GM12873 (cell line): ENCODE results near the gene ARHGEF38.

Experiments
- TF ChIP-seq, protein P1 (sequence below): IDR thresholded peaks from 2 replicates; pipeline ENCODE4 v1.5.1; 2012; ENCODE audit warnings: low read depth, mild to moderate bottlenecking, moderate library complexity, low read length, control low read depth; ENCODE audit not compliant: insufficient read depth; ENCODE audit errors: missing control alignments

Gene ARHGEF38

DNA sequence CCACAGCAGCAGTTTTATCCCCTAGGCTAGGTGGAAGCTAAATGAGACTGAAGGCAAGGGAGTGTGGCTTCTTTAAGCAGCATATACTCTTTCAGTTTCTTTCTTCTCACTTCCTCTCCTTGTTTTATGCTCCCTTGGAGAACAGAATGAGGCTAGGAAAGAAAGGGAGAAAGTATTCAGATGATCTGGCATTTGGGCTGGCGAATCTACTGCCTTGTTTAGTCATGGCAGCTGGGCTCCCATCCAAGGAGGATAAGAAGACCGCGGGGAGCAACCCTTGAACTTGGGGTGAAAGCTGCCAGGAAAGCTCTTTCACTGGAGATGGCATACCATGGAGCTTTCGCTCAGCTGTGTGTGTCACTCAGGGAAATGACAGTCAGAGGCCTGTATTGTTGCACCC, 72.1 kb downstream of the ARHGEF38 start:
- TF ChIP-seq, protein P1, sequence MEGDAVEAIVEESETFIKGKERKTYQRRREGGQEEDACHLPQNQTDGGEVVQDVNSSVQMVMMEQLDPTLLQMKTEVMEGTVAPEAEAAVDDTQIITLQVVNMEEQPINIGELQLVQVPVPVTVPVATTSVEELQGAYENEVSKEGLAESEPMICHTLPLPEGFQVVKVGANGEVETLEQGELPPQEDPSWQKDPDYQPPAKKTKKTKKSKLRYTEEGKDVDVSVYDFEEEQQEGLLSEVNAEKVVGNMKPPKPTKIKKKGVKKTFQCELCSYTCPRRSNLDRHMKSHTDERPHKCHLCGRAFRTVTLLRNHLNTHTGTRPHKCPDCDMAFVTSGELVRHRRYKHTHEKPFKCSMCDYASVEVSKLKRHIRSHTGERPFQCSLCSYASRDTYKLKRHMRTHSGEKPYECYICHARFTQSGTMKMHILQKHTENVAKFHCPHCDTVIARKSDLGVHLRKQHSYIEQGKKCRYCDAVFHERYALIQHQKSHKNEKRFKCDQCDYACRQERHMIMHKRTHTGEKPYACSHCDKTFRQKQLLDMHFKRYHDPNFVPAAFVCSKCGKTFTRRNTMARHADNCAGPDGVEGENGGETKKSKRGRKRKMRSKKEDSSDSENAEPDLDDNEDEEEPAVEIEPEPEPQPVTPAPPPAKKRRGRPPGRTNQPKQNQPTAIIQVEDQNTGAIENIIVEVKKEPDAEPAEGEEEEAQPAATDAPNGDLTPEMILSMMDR, result no peak

DNA sequence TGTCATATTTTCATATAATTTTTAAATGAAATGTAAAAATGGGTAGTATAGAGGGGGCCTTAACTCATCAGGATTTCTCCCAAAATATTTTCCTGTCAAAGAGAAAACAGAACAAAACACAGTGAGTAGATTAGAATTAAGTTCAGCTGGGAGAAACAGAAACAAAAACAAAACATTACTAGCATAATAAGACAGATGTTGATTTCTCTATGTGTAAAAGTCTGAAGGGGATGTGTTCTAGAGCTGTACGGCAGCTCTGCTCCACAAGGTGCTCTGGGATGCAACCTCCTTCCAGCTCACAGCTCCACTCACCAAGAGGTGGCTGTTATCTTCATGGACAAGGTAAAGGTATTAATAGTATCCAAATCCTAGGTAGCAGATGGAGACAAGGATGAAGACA, 72.8 kb downstream of the ARHGEF38 start:
- TF ChIP-seq, protein P1, result no peak

DNA sequence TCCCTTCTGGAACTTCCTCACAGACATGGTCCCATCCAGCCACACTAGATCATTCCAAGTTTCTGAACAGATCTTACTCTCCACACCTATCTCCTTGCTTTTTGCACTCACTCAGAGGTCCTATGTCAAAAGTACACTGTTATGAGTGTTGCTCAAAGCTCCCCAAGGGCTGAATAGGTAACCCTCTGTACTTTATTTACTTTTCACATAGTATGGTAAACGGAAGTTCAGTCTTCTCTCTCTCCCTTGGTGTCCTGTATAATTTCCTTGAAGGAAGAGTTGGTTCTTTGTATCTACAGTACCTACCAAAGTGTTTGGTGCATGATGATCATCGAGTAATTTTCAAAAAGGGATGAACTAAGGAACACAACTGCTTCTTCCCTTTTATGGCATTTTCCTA, 74.4 kb downstream of the ARHGEF38 start:
- TF ChIP-seq, protein P1, result no peak

DNA sequence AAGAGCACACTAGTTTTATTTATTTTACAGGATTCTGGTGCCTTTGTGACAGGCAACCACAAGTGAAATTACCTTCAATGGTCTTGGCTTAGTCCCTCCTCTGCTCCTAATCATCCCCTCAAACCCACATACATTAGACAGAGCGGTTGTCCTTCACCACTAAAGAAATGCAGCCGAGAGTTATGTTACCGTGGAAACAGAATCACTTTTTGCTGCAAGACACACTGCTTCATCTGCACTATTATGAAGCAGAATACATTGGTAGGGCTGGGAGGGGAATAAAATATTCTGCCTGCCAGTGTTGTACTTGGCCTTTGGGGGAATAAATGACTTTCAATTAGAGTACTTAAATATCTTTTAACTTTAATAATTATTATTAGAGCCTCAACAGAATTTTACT, 75.2 kb downstream of the ARHGEF38 start:
- TF ChIP-seq, protein P1, result no peak

DNA sequence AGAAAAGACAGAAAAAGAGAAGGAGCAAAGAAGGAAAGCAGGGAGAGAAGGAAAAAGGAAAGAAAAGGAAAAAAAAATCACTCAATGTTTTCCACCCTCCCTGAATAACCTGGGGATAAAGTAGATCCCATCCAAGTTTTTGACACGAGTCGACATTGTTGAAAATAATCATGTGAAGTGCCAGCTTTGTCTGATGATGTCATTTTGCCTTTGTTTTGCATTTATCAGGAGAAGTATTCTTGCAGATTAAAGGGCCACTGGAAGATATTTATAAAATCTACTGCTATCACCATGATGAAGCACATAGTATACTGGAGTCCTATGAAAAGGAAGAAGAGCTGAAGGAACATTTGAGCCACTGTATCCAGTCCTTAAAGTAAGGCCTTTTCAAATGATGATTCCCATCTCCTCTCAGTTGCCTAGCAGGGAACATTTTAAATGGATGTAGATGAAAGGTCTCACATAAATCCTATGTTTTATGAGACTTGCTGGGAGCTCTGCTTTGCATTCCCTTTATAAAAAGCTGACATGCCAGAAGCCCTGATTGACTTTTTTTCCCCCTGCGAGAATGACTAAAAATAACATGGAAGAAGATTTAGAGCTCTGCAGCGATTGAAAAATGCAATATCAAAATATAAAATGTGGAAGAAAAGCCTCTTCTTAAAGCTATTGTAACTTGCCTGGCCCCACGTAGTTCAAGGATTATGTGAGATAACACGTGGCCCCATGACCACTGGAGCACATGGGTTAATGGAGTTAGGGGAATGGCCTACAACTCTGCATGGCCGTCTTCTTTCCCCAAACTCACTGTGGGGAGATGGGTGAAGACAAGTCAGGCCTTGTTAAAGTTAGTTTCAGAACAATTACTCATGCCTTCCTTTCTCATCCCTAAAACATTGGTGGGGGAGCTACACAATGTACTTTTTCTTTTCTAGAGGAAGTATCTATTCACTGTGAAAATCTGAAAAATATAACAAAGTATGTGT, 78.5 kb downstream of the ARHGEF38 start:
- TF ChIP-seq, protein P1, result no peak

DNA sequence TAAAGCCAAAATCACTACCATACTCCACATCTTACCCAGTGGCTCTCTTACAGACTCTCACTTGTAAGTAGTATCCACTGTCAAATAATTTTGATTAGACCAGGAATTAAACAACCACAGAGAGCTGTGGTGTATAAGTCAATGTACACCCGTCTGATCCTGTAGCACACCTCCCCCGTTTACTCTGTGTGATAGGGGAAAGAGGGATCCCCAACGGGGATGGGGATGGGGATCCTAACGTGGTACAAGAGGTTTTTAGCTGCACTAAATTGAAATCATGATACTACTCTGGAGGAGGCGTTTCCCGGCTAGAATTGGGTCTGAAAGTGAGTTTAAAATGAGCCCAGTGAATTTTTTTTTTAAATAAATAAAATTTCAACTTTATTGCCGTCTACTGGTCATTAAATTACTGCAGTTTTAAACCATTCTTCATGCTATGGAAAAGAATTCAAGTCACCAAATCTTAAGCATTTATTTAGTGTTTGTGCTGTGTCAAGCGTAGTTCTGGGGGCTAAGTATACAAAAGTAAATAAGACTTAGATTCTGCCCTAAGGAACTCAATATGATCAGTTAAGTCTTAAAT, 79.5 kb downstream of the ARHGEF38 start:
- TF ChIP-seq, protein P1, result no peak

DNA sequence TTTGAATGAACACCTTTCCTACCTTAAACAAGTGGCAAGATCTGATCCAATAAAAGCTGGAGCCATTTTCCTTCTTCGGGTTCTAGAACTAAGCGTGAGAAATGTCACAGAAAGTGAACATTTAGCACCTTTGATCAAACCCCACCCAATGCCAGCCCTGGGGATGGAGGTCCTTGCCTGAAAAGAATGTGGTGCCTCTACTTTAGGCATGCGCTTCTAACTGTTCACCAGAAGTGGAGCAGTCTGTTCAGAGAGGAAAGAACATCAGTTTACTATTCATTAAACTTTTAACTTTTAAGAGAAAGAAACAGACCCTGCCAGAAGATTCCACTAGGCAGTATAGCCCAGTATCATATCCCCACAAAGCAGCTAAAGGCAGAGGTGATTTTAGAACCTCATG, 80.2 kb downstream of the ARHGEF38 start:
- TF ChIP-seq, protein P1, result peak; percentile 22
